ENCODE data around the gene FBXO27. TPM values are rescaled to one million over a fixed set of nuclear protein-coding genes. Genes with fewer than 3 reads are reported as not detected.
"Not testable (repeated sequence)": the region's sequence is repeated elsewhere in the genome, so short reads cannot be mapped to it uniquely, and the experiment has no call there.

FBXO27 gene
- polyA plus RNA-seq, 2 of the 4 experiments (the other 2 are of a cell fraction): 15.2 to 17.5 TPM

- WGBS (ENCODE audit: missing lambda C conversion rate): 35% methylated on average over 3 of the region's 3 CpGs
- H3K9me3 ChIP-seq: no peaks in the 10 kb centered on the region
- peak overlapping the region; percentile 22; the same call in 1 of the 3 replicates for H3K4me2 ChIP-seq
- FAIRE-seq: peak; percentile 90
- ATAC-seq: peak; percentile 71 to 78
- ChIA-PET POLR2A (interaction anchor here (1.7 kb wide), 1 partner anchor 18 kb away, joined by 5 read pairs; the partner anchor contains the start of gene FBXO17), CTCF (interaction anchor here (0.7 to 7.3 kb wide), 11 partner anchors 14 to 851 kb away, joined by 3 to 137 read pairs (median 3); partner anchors contain the start of gene FBXO17)
- H3K4me1 ChIP-seq: peaks cover 37% of the 10 kb centered on the region
- H3K4me3 ChIP-seq: no peak overlapping the region
- DNase-seq (ENCODE audit: low read depth in 1 of 2, low spot score in 1 of 2): peak; percentile 49 to 68
- H3K27ac ChIP-seq: peak overlapping the region; percentile 35 to 70; a peak in 5 of 6 replicates
- TF ChIP-seq, protein P1, sequence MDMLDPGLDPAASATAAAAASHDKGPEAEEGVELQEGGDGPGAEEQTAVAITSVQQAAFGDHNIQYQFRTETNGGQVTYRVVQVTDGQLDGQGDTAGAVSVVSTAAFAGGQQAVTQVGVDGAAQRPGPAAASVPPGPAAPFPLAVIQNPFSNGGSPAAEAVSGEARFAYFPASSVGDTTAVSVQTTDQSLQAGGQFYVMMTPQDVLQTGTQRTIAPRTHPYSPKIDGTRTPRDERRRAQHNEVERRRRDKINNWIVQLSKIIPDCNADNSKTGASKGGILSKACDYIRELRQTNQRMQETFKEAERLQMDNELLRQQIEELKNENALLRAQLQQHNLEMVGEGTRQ (IDR thresholded peaks at IDR 0.05): peak; percentile 56
- no peak for TF ChIP-seq PBX3 (IDR thresholded peaks at IDR 0.05)
- no peak for TF ChIP-seq FOSL2 (IDR thresholded peaks at IDR 0.05)
- peak; percentile 54 for TF ChIP-seq FOSL2 (CRISPR knock-in tag; IDR thresholded peaks at IDR 0.05)
Observed at GRCh38 chr19:38993271-38993670, 39.1 kb downstream of the FBXO27 start.

DNA sequence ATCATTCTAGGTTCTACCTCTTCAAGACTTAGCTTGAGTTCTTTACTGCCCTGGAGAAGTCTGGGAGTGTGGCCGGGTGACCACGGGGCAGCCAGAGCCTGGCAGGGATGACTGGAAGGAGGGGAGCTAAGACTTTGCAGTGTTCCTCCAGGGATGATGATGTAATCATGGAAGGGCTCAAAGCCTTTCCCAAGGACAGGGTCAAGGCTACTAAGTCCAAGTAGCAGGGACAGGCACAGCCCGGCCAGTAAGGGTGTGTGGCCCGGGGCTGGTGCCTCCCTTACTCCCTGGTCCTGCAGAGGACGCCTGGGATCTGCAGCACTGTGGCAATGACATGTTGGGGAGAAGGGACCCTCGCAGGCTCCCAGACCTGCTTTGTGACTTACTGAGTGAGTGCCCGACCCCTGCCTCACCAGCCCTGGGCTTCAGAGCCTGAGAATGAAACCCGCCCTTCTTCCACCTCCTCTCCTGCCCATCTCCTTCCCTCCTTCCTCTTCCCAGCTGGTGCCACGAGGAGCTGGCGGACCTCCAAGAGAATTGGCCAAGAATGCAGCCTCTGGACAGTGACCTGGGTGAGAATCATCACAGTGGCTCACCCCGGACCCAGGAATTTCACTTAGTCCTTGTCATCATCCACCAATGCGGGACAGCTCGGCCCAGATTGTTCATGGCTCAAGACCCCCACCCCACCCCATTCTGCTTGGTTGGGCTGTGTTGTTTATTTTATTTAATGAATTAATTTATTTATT, 41.2 kb downstream of the FBXO27 start:
- WGBS (ENCODE audit: missing lambda C conversion rate): 55% methylated on average over 13 of the region's 13 CpGs

GRCh38 chr19:38989614-38990013, 42.7 kb downstream of the FBXO27 start:
- CTCF ChIA-PET: interaction anchor here (1.4 to 7.3 kb wide), 4 partner anchors 11 to 121 kb away, joined by 5 to 137 read pairs (median 25); partner anchors contain the start of gene FBXO17
- not testable (repeated sequence) for H3K4me3 ChIP-seq; H3K9me3 ChIP-seq; FAIRE-seq; ATAC-seq; DNase-seq (ENCODE audit: low read depth in 1 of 2, low spot score in 1 of 2)
- WGBS (ENCODE audit: missing lambda C conversion rate): 56% methylated on average over 1 of the region's 1 CpG
- peak overlapping the region; percentile 61 for H3K4me2 ChIP-seq
- peaks cover 37% of the 10 kb centered on the region for H3K4me1 ChIP-seq
- POLR2A ChIA-PET: interaction anchor here (1.4 kb wide), 1 partner anchor 14 kb away, joined by 15 read pairs; the partner anchor contains the start of gene FBXO17
- peak overlapping the region; percentile 21 to 71; a peak in 3 of 6 replicates for H3K27ac ChIP-seq

More for the DNA sequence above, 41.2 kb downstream of the FBXO27 start:
- TF ChIP-seq SMC3 (IDR thresholded peaks at IDR 0.05) (no peak), CEBPB (IDR thresholded peaks at IDR 0.05) (peak in 1 of 2 experiments; percentile 23; a peak in 1 of 4 replicates), TFCP2L1 (CRISPR knock-in tag; IDR thresholded peaks at IDR 0.05) (no peak), GATA3 (IDR thresholded peaks at IDR 0.05; ENCODE audit: borderline replicate concordance) (no peak), SREBF2 (IDR thresholded peaks at IDR 0.05) (no peak), MAZ (IDR thresholded peaks at IDR 0.05; ENCODE audit: borderline replicate concordance, low read depth, low read length) (no peak)
- TF ChIP-seq, protein P2, sequence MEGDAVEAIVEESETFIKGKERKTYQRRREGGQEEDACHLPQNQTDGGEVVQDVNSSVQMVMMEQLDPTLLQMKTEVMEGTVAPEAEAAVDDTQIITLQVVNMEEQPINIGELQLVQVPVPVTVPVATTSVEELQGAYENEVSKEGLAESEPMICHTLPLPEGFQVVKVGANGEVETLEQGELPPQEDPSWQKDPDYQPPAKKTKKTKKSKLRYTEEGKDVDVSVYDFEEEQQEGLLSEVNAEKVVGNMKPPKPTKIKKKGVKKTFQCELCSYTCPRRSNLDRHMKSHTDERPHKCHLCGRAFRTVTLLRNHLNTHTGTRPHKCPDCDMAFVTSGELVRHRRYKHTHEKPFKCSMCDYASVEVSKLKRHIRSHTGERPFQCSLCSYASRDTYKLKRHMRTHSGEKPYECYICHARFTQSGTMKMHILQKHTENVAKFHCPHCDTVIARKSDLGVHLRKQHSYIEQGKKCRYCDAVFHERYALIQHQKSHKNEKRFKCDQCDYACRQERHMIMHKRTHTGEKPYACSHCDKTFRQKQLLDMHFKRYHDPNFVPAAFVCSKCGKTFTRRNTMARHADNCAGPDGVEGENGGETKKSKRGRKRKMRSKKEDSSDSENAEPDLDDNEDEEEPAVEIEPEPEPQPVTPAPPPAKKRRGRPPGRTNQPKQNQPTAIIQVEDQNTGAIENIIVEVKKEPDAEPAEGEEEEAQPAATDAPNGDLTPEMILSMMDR (IDR thresholded peaks at IDR 0.05): no peak
- Histone ChIP-seq H3K4me1 (peaks cover 37% of the 10 kb centered on the region), H3K27ac (peak overlapping the region in 1 of 2 experiments; percentile 49; a peak in 4 of 6 replicates), H3K9me3 (no peaks in the 10 kb centered on the region), H3K4me2 (peak overlapping the region; percentile 33), H3K4me3 (no peak overlapping the region)
- CTCF ChIA-PET: interaction anchor here (0.9 to 7.3 kb wide), 7 partner anchors 12 to 353 kb away, joined by 3 to 137 read pairs (median 6); partner anchors contain the start of gene FBXO17
- ATAC-seq: peak in 1 of 2 experiments; percentile 15; a peak in 2 of 6 replicates
- DNase-seq (ENCODE audit: low read depth in 1 of 2, low spot score in 1 of 2): peak in 1 of 2 experiments; percentile 38
- no peak for FAIRE-seq
- POLR2A ChIA-PET: no interaction called here

- Histone ChIP-seq H3K9me3 (no peaks in the 10 kb centered on the region), H3K4me1 (peaks cover 37% of the 10 kb centered on the region), H3K4me2 (peak overlapping the region; percentile 61), H3K4me3 (no peak overlapping the region), H3K27ac (peak overlapping the region; percentile 21 to 71; a peak in 3 of 6 replicates)
- WGBS (ENCODE audit: missing lambda C conversion rate): 20% methylated on average over 12 of the region's 12 CpGs
- peak in 1 of 2 experiments; percentile 55 for DNase-seq (ENCODE audit: low read depth in 1 of 2, low spot score in 1 of 2)
- ChIA-PET POLR2A (interaction anchor here (0.6 to 1.4 kb wide), 3 partner anchors 13 to 355 kb away, joined by 4 to 15 read pairs (median 6); partner anchors contain the start of gene FBXO17), CTCF (interaction anchor here (0.7 to 7.3 kb wide), 6 partner anchors 8 to 121 kb away, joined by 3 to 137 read pairs (median 13); partner anchors contain the start of gene FBXO17)
- FAIRE-seq: no peak
- ATAC-seq: peak; percentile 72 to 76
- TF ChIP-seq EHF (CRISPR knock-in tag; IDR thresholded peaks at IDR 0.05) (no peak), NR3C1 (IDR thresholded peaks at IDR 0.05) (no peak), KDM1A (IDR thresholded peaks at IDR 0.05; ENCODE audit: low read depth) (no peak), RNF2 (IDR thresholded peaks at IDR 0.05; ENCODE audit: borderline replicate concordance, low read depth) (no peak), CBX2 (IDR thresholded peaks at IDR 0.05; ENCODE audit: borderline replicate concordance, low read depth) (no peak)
Observed at GRCh38 chr19:38989066-38989605, 43.2 kb downstream of the FBXO27 start.

- ChIA-PET POLR2A (interaction anchor here (0.6 to 1.4 kb wide), 4 partner anchors 13 to 374 kb away, joined by 4 to 15 read pairs (median 6); partner anchors contain the start of gene FBXO17), CTCF (interaction anchor here (0.7 to 7.3 kb wide), 6 partner anchors 9 to 122 kb away, joined by 3 to 137 read pairs (median 13); partner anchors contain the start of gene FBXO17)
- not testable (repeated sequence) for DNase-seq (ENCODE audit: low read depth in 1 of 2, low spot score in 1 of 2); H3K9me3 ChIP-seq; H3K4me3 ChIP-seq
- 91% methylated on average over 4 of the region's 4 CpGs for WGBS (ENCODE audit: missing lambda C conversion rate)
- Histone ChIP-seq H3K4me1 (peaks cover 37% of the 10 kb centered on the region), H3K4me2 (peak overlapping the region; percentile 61), H3K27ac (peak overlapping the region in 1 of 2 experiments; percentile 71; a peak in 3 of 6 replicates)
- peak; percentile 54 for FAIRE-seq
- ATAC-seq: peak in 1 of 2 experiments; percentile 6; a peak in 3 of 6 replicates
Observed at GRCh38 chr19:38988627-38989026, 43.7 kb downstream of the FBXO27 start.

GRCh38 chr19:38987745-38988144, 44.6 kb downstream of the FBXO27 start:
- DNase-seq (ENCODE audit: low read depth in 1 of 2, low spot score in 1 of 2); H3K27ac ChIP-seq; POLR2A ChIA-PET; FAIRE-seq; ATAC-seq; H3K4me2 ChIP-seq; H3K4me3 ChIP-seq; H3K9me3 ChIP-seq: not testable (repeated sequence)
- peaks cover 28% of the 10 kb centered on the region for H3K4me1 ChIP-seq
- CTCF ChIA-PET: interaction anchor here (1.7 to 7.3 kb wide), 4 partner anchors 9 to 65 kb away, joined by 4 to 137 read pairs (median 25); partner anchors contain the start of gene FBXO17
- 78% methylated on average over 6 of the region's 6 CpGs for WGBS (ENCODE audit: missing lambda C conversion rate)
